Measurements from ENCODE around the gene MAP7. TPM values are rescaled to one million over a fixed set of nuclear protein-coding genes. Genes with fewer than 3 reads are reported as not detected.

Gene MAP7
- total and polyA plus RNA-seq, 9 of the 15 experiments (the other 6 are each of a cell fraction or from before 2014, with no cell fraction given) = 0.76 to 7.7 (median 3.9) TPM

DNA sequence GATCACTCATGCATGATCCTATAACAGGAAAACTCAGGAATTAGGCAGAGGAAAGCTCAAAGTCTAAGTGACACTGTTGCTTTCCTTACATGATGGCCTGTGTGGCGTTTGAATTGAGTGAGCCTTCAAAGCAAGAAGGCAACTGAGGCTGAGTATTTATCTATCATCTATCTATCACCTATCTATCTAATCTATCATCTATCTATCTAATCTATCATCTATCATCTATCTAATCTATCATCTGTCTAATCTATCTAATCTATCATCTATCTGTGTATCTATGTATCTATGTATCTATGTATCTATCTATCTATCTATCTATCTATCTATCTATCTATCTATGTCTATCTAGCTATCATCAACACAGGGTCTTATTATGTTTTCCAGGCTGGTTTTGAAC, 218.8 kb downstream of the MAP7 start (continued):
- TF ChIP-seq TAF9B (IDR thresholded peaks at IDR 0.05; ENCODE audit: partially characterized antibody) = no peak
- TF ChIP-seq ARNT (IDR thresholded peaks at IDR 0.05) = 0 out of 4 replicates have a peak, but pooled peaks of 1 of the 2 experiments have one; percentile 46
- no peak for TF ChIP-seq SRSF1 (IDR thresholded peaks at IDR 0.05; ENCODE audit: low read depth, low read length)
- no peak for TF ChIP-seq ZNF140 (CRISPR knock-in tag; IDR thresholded peaks at IDR 0.05)
- TF ChIP-seq ZBED1 (IDR thresholded peaks at IDR 0.05) = no peak
- no peak for TF ChIP-seq ZNF77 (CRISPR knock-in tag; IDR thresholded peaks at IDR 0.05)
- no peak for TF ChIP-seq EHMT2 (IDR thresholded peaks at IDR 0.05)
- TF ChIP-seq FOXJ2 (tag; IDR thresholded peaks at IDR 0.05) = no peak
- no peak for TF ChIP-seq RBM14 (IDR thresholded peaks at IDR 0.05; ENCODE audit: borderline replicate concordance, insufficient read depth, low read depth, low read length)
- no peak for TF ChIP-seq CREB1 (IDR thresholded peaks at IDR 0.05)
- no peak for TF ChIP-seq CREB1 (CRISPR knock-in tag; IDR thresholded peaks at IDR 0.05)
- TF ChIP-seq, protein P1, sequence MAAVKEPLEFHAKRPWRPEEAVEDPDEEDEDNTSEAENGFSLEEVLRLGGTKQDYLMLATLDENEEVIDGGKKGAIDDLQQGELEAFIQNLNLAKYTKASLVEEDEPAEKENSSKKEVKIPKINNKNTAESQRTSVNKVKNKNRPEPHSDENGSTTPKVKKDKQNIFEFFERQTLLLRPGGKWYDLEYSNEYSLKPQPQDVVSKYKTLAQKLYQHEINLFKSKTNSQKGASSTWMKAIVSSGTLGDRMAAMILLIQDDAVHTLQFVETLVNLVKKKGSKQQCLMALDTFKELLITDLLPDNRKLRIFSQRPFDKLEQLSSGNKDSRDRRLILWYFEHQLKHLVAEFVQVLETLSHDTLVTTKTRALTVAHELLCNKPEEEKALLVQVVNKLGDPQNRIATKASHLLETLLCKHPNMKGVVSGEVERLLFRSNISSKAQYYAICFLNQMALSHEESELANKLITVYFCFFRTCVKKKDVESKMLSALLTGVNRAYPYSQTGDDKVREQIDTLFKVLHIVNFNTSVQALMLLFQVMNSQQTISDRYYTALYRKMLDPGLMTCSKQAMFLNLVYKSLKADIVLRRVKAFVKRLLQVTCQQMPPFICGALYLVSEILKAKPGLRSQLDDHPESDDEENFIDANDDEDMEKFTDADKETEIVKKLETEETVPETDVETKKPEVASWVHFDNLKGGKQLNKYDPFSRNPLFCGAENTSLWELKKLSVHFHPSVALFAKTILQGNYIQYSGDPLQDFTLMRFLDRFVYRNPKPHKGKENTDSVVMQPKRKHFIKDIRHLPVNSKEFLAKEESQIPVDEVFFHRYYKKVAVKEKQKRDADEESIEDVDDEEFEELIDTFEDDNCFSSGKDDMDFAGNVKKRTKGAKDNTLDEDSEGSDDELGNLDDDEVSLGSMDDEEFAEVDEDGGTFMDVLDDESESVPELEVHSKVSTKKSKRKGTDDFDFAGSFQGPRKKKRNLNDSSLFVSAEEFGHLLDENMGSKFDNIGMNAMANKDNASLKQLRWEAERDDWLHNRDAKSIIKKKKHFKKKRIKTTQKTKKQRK (IDR thresholded peaks at IDR 0.05; ENCODE audit: borderline replicate concordance, low read depth, low read length) = no peak
- no peak for TF ChIP-seq POLR3A (IDR thresholded peaks at IDR 0.05; ENCODE audit: borderline replicate concordance, extremely low read depth, insufficient read depth, insufficient read length)
- TF ChIP-seq, protein P2, sequence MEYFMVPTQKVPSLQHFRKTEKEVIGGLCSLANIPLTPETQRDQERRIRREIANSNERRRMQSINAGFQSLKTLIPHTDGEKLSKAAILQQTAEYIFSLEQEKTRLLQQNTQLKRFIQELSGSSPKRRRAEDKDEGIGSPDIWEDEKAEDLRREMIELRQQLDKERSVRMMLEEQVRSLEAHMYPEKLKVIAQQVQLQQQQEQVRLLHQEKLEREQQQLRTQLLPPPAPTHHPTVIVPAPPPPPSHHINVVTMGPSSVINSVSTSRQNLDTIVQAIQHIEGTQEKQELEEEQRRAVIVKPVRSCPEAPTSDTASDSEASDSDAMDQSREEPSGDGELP (CRISPR knock-in tag; IDR thresholded peaks at IDR 0.05; ENCODE audit: borderline replicate concordance) = no peak
- TF ChIP-seq ZBTB8A (IDR thresholded peaks at IDR 0.05; ENCODE audit: partially characterized antibody) = no peak
- TF ChIP-seq HMG20B (CRISPR knock-in tag; IDR thresholded peaks at IDR 0.05) = no peak
- no peak for TF ChIP-seq KLF6 (CRISPR knock-in tag; IDR thresholded peaks at IDR 0.05; ENCODE audit: borderline replicate concordance)
- TF ChIP-seq, protein P3, sequence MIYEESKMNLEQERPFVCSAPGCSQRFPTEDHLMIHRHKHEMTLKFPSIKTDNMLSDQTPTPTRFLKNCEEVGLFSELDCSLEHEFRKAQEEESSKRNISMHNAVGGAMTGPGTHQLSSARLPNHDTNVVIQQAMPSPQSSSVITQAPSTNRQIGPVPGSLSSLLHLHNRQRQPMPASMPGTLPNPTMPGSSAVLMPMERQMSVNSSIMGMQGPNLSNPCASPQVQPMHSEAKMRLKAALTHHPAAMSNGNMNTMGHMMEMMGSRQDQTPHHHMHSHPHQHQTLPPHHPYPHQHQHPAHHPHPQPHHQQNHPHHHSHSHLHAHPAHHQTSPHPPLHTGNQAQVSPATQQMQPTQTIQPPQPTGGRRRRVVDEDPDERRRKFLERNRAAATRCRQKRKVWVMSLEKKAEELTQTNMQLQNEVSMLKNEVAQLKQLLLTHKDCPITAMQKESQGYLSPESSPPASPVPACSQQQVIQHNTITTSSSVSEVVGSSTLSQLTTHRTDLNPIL (CRISPR knock-in tag; IDR thresholded peaks at IDR 0.05) = no peak
- peak; percentile 87 for TF ChIP-seq GATA2 (CRISPR knock-in tag; IDR thresholded peaks at IDR 0.05)
- TF ChIP-seq HDAC6 (IDR thresholded peaks at IDR 0.05; ENCODE audit: low read depth, low read length) = no peak
- TF ChIP-seq ZC3H11A (IDR thresholded peaks at IDR 0.05; ENCODE audit: low read depth, low read length) = peak; percentile 95; the same call in 1 of the 2 replicates
- no peak for TF ChIP-seq PHB2 (IDR thresholded peaks at IDR 0.05; ENCODE audit: low read depth)
- no peak for TF ChIP-seq CHD4 (IDR thresholded peaks at IDR 0.05; ENCODE audit: insufficient read depth, insufficient replicate concordance, low read depth, low read length, poor library complexity, severe bottlenecking)
- TF ChIP-seq HDAC1 (IDR thresholded peaks at IDR 0.05) = peak in 1 of 2 experiments; percentile 63; a peak in 2 of 4 replicates
- TF ChIP-seq ZNF551 (CRISPR knock-in tag; IDR thresholded peaks at IDR 0.05) = no peak
- TF ChIP-seq BCOR (IDR thresholded peaks at IDR 0.05) = peak; percentile 87
